Neural progenitor cell (in vitro differentiated cells): ENCODE results near the gene NBAS. TPM values are rescaled to one million over a fixed set of nuclear protein-coding genes. Genes with fewer than 3 reads are reported as not detected.

Experiments used
- DNase-seq: peaks from one replicate; pipeline ENCODE4 v3.0.0-alpha.2; 2016; ENCODE audit warnings: low spot score
- H2AFZ ChIP-seq: fragments of 200-600 bp; sonication (generic); replicated peaks from 2 replicates; pipeline ENCODE4 v1.6.1; 2016; ENCODE audit warnings: antibody characterized with exemption
- H3F3A ChIP-seq: fragments of 200-600 bp; sonication (generic); 2 replicates; pipeline ENCODE4 v1.6.1; 2016; ENCODE audit warnings: antibody characterized with exemption, low read depth
- H3K27ac ChIP-seq: fragments of 200-600 bp; sonication (generic); 2 replicates; pipeline ENCODE4 v1.5.1; 2016; ENCODE audit warnings: mild to moderate bottlenecking
- H3K27me3 ChIP-seq: fragments of 200-600 bp; sonication (generic); 2 replicates; pipeline ENCODE4 v1.6.1; 2016; ENCODE audit warnings: mild to moderate bottlenecking, moderate library complexity
- H3K36me3 ChIP-seq: fragments of 200-600 bp; sonication (generic); 2 replicates; pipeline ENCODE4 v1.5.1; 2016
- H3K4me1 ChIP-seq: fragments of 200-600 bp; sonication (generic); 2 replicates; pipeline ENCODE4 v1.6.1; 2016; ENCODE audit warnings: mixed run types
- H3K4me2 ChIP-seq: fragments of 200-600 bp; sonication (generic); 2 replicates; pipeline ENCODE4 v1.6.1; 2016
- H3K4me3 ChIP-seq: fragments of 200-600 bp; sonication (generic); 2 replicates; pipeline ENCODE4 v1.5.1; 2016
- H3K79me2 ChIP-seq: fragments of 200-600 bp; sonication (generic); 2 replicates; pipeline ENCODE4 v1.6.1; 2016; ENCODE audit warnings: low read depth
- H3K9ac ChIP-seq: fragments of 200-600 bp; sonication (generic); 2 replicates; pipeline ENCODE4 v1.6.1; 2016
- H3K9me3 ChIP-seq: fragments of 200-600 bp; sonication (generic); 2 replicates; pipeline ENCODE4 v1.5.1; 2016; ENCODE audit warnings: low read depth
- H4K20me1 ChIP-seq: fragments of 200-600 bp; sonication (generic); 2 replicates; pipeline ENCODE4 v1.6.1; 2016; ENCODE audit warnings: low read depth
- H3K27ac Mint-ChIP-seq: 3 replicates; pipeline ENCODE4 v1.8.0; 2021; ENCODE audit warnings: mixed read lengths
- H3K27me3 Mint-ChIP-seq: 2 replicates; pipeline ENCODE4 v1.8.0; 2022; ENCODE audit warnings: low read depth, mild to moderate bottlenecking, inconsistent platforms, moderate library complexity, mixed read lengths; ENCODE audit not compliant: insufficient read depth
- H3K36me3 Mint-ChIP-seq: 3 replicates; pipeline ENCODE4 v1.8.0; 2021; ENCODE audit warnings: mixed read lengths
- H3K4me1 Mint-ChIP-seq: 3 replicates; pipeline ENCODE4 v1.8.0; 2021; ENCODE audit warnings: mixed read lengths
- H3K4me3 Mint-ChIP-seq: 3 replicates; pipeline ENCODE4 v1.8.0; 2021; ENCODE audit warnings: mild to moderate bottlenecking, moderate library complexity, mixed read lengths
- H3K9me3 Mint-ChIP-seq: 3 replicates; pipeline ENCODE4 v1.8.0; 2020; ENCODE audit warnings: mixed read lengths
- CTCF ChIP-seq: fragments of 200-600 bp; sonication (generic); IDR thresholded peaks from 2 replicates; pipeline ENCODE4 v1.5.1; 2017; ENCODE audit warnings: antibody characterized with exemption, mild to moderate bottlenecking
- EZH2 ChIP-seq: fragments of 200-600 bp; sonication (generic); IDR thresholded peaks from 2 replicates; pipeline ENCODE4 v1.6.1; 2017; ENCODE audit warnings: antibody characterized with exemption, mild to moderate bottlenecking, moderate library complexity
- EZH2phosphoT487 ChIP-seq: fragments of 200-600 bp; sonication (generic); IDR thresholded peaks from 2 replicates; pipeline ENCODE4 v1.6.1; 2017; ENCODE audit warnings: antibody characterized with exemption
- total RNA-seq: library from RNA; depleted of rRNA; stranded (reverse); fragments of >200 nt; gene quantifications from 2 replicates; pipeline ENCODE4 v1.2.3, GENCODE V29; 2015; ENCODE audit warnings: low replicate concordance

The NBAS gene
- total RNA-seq, 1 donor from 2014 or later = 58.0 TPM

- Histone ChIP-seq H3F3A (no peaks in the 10 kb centered on the region), H3K79me2 (no peaks in the 10 kb centered on the region), H2AFZ (no peak overlapping the region), H3K9me3 (no peaks in the 10 kb centered on the region), H3K36me3 (peaks cover 43% of the 10 kb centered on the region), H3K27me3 (no peaks in the 10 kb centered on the region), H3K9ac (no peak overlapping the region), H3K4me2 (no peak overlapping the region), H4K20me1 (no peaks in the 10 kb centered on the region), H3K4me1 (no peaks in the 10 kb centered on the region), H3K27ac (no peak overlapping the region), H3K4me3 (no peak overlapping the region)
- no peaks in the 10 kb centered on the region for H3K27me3 Mint-ChIP-seq
- no peaks in the 10 kb centered on the region for H3K9me3 Mint-ChIP-seq
- peaks cover 46% of the 10 kb centered on the region for H3K36me3 Mint-ChIP-seq
- no peaks in the 10 kb centered on the region for H3K4me1 Mint-ChIP-seq
- no peak overlapping the region for H3K4me3 Mint-ChIP-seq
- no peak overlapping the region for H3K27ac Mint-ChIP-seq
- TF ChIP-seq EZH2phosphoT487 = no peak
- no peak for TF ChIP-seq EZH2
- no peak for TF ChIP-seq CTCF
- DNase-seq = no peak
Observed at GRCh38 chr2:15603948-15604347, 42.8 kb upstream of the NBAS start.

GRCh38 chr2:15603044-15603765, 42.1 kb upstream of the NBAS start:
- Histone ChIP-seq H3K9me3 (no peaks in the 10 kb centered on the region), H3K27me3 (no peaks in the 10 kb centered on the region), H4K20me1 (no peaks in the 10 kb centered on the region), H2AFZ (no peak overlapping the region), H3K4me3 (no peak overlapping the region), H3K79me2 (no peaks in the 10 kb centered on the region), H3K4me1 (no peaks in the 10 kb centered on the region), H3K36me3 (peaks cover 51% of the 10 kb centered on the region), H3F3A (no peaks in the 10 kb centered on the region), H3K4me2 (no peak overlapping the region), H3K9ac (no peak overlapping the region), H3K27ac (no peak overlapping the region)
- no peak for DNase-seq
- peaks cover 48% of the 10 kb centered on the region for H3K36me3 Mint-ChIP-seq
- no peaks in the 10 kb centered on the region for H3K4me1 Mint-ChIP-seq
- TF ChIP-seq CTCF (no peak), EZH2 (no peak), EZH2phosphoT487 (no peak)
- H3K27ac Mint-ChIP-seq = no peak overlapping the region
- H3K27me3 Mint-ChIP-seq = no peaks in the 10 kb centered on the region
- H3K4me3 Mint-ChIP-seq = no peak overlapping the region
- no peaks in the 10 kb centered on the region for H3K9me3 Mint-ChIP-seq

- no peak overlapping the region for H3K4me3 Mint-ChIP-seq
- H3K27ac Mint-ChIP-seq = no peak overlapping the region
- Histone ChIP-seq H3K4me2 (no peak overlapping the region), H3K4me3 (no peak overlapping the region), H4K20me1 (no peaks in the 10 kb centered on the region), H3K27ac (no peak overlapping the region), H3K27me3 (no peaks in the 10 kb centered on the region), H3K79me2 (no peaks in the 10 kb centered on the region), H3F3A (no peaks in the 10 kb centered on the region), H2AFZ (no peak overlapping the region), H3K36me3 (peaks cover 52% of the 10 kb centered on the region), H3K9ac (no peak overlapping the region), H3K9me3 (no peaks in the 10 kb centered on the region), H3K4me1 (no peaks in the 10 kb centered on the region)
- H3K36me3 Mint-ChIP-seq = peaks cover 44% of the 10 kb centered on the region
- H3K9me3 Mint-ChIP-seq = no peaks in the 10 kb centered on the region
- no peak for TF ChIP-seq EZH2phosphoT487
- no peak for TF ChIP-seq CTCF
- TF ChIP-seq EZH2 = no peak
- H3K27me3 Mint-ChIP-seq = no peaks in the 10 kb centered on the region
- H3K4me1 Mint-ChIP-seq = no peaks in the 10 kb centered on the region
- no peak for DNase-seq
Observed at GRCh38 chr2:15602393-15602792, 41.3 kb upstream of the NBAS start.
